ENCODE results near the gene GPBP1L1.

Gene GPBP1L1

DNA sequence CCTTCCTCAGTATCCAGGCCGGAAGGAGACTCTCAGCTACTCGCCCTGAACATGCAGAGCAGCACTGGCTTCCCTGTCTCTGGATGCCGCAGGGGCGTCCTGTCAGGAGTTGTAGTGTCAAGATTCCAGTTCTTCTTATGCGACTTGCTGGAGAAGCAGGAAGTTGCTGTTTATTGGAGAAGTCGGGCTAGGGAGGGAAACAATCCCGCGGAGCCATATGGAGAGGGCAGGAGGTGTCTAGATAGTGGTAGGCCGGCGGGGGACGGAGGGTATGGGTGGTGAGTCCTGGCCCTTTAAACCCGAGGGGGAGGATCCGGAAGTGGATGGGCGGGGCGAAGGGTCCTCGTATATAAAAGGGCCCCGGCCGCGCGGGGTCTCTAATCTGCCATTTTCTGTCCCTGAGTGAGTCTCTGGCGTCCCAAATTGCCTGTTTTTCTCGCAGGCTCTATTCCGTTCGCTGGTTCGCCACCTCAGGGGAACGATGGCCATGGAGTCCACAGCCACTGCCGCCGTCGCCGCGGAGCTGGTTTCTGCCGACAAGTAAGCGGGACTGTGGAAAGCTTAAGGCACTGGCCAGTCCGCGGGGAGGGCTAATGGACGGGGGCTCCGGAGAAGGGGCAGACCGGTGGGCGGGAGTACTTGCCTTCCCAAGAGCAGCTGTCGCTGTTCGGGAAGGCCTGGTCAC, 102.5 kb downstream of the GPBP1L1 start, which contains the start of gene NASP (continued):
- TF ChIP-seq, protein P1, sequence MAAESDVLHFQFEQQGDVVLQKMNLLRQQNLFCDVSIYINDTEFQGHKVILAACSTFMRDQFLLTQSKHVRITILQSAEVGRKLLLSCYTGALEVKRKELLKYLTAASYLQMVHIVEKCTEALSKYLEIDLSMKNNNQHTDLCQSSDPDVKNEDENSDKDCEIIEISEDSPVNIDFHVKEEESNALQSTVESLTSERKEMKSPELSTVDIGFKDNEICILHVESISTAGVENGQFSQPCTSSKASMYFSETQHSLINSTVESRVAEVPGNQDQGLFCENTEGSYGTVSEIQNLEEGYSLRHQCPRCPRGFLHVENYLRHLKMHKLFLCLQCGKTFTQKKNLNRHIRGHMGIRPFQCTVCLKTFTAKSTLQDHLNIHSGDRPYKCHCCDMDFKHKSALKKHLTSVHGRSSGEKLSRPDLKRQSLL (tag by site-specific recombination; IDR thresholded peaks at IDR 0.05): peak; percentile 19; the same call in 1 of the 2 replicates
- TF ChIP-seq, protein P2, sequence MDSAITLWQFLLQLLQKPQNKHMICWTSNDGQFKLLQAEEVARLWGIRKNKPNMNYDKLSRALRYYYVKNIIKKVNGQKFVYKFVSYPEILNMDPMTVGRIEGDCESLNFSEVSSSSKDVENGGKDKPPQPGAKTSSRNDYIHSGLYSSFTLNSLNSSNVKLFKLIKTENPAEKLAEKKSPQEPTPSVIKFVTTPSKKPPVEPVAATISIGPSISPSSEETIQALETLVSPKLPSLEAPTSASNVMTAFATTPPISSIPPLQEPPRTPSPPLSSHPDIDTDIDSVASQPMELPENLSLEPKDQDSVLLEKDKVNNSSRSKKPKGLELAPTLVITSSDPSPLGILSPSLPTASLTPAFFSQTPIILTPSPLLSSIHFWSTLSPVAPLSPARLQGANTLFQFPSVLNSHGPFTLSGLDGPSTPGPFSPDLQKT (IDR thresholded peaks at IDR 0.05; ENCODE audit: borderline replicate concordance, low read depth, low read length): peak; percentile 82
- no peak for TF ChIP-seq ZNF23 (tag by site-specific recombination; IDR thresholded peaks at IDR 0.05; ENCODE audit: borderline replicate concordance)
- TF ChIP-seq ZNF664 (tag by site-specific recombination; IDR thresholded peaks at IDR 0.05): no peak
- peak; percentile 71; the same call in 1 of the 2 replicates for TF ChIP-seq ZFP37 (tag by site-specific recombination; IDR thresholded peaks at IDR 0.05)
- TF ChIP-seq, protein P3, sequence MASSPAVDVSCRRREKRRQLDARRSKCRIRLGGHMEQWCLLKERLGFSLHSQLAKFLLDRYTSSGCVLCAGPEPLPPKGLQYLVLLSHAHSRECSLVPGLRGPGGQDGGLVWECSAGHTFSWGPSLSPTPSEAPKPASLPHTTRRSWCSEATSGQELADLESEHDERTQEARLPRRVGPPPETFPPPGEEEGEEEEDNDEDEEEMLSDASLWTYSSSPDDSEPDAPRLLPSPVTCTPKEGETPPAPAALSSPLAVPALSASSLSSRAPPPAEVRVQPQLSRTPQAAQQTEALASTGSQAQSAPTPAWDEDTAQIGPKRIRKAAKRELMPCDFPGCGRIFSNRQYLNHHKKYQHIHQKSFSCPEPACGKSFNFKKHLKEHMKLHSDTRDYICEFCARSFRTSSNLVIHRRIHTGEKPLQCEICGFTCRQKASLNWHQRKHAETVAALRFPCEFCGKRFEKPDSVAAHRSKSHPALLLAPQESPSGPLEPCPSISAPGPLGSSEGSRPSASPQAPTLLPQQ (tag by site-specific recombination; IDR thresholded peaks at IDR 0.05): peak; percentile 61; the same call in 1 of the 2 replicates
- TF ChIP-seq ZNF274 (IDR thresholded peaks at IDR 0.05; ENCODE audit: low read length): no peak
- no peak for TF ChIP-seq ZNF274 (tag by site-specific recombination; IDR thresholded peaks at IDR 0.05; ENCODE audit: borderline replicate concordance)
- TF ChIP-seq ZBTB7A (tag by site-specific recombination; IDR thresholded peaks at IDR 0.05; ENCODE audit: low read depth): 0 out of 2 replicates have a peak, but pooled peaks have one; percentile 85
- no peak for TF ChIP-seq PRDM1 (tag by site-specific recombination; IDR thresholded peaks at IDR 0.05)
- peak; percentile 72 for TF ChIP-seq GLIS2 (tag by site-specific recombination; IDR thresholded peaks at IDR 0.05)
- TF ChIP-seq, protein P4, sequence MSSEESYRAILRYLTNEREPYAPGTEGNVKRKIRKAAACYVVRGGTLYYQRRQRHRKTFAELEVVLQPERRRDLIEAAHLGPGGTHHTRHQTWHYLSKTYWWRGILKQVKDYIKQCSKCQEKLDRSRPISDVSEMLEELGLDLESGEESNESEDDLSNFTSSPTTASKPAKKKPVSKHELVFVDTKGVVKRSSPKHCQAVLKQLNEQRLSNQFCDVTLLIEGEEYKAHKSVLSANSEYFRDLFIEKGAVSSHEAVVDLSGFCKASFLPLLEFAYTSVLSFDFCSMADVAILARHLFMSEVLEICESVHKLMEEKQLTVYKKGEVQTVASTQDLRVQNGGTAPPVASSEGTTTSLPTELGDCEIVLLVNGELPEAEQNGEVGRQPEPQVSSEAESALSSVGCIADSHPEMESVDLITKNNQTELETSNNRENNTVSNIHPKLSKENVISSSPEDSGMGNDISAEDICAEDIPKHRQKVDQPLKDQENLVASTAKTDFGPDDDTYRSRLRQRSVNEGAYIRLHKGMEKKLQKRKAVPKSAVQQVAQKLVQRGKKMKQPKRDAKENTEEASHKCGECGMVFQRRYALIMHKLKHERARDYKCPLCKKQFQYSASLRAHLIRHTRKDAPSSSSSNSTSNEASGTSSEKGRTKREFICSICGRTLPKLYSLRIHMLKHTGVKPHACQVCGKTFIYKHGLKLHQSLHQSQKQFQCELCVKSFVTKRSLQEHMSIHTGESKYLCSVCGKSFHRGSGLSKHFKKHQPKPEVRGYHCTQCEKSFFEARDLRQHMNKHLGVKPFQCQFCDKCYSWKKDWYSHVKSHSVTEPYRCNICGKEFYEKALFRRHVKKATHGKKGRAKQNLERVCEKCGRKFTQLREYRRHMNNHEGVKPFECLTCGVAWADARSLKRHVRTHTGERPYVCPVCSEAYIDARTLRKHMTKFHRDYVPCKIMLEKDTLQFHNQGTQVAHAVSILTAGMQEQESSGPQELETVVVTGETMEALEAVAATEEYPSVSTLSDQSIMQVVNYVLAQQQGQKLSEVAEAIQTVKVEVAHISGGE (tag by site-specific recombination; conservative IDR thresholded peaks at IDR 0.05; ENCODE audit: low read depth): peak; percentile 92
- TF ChIP-seq, protein P5, sequence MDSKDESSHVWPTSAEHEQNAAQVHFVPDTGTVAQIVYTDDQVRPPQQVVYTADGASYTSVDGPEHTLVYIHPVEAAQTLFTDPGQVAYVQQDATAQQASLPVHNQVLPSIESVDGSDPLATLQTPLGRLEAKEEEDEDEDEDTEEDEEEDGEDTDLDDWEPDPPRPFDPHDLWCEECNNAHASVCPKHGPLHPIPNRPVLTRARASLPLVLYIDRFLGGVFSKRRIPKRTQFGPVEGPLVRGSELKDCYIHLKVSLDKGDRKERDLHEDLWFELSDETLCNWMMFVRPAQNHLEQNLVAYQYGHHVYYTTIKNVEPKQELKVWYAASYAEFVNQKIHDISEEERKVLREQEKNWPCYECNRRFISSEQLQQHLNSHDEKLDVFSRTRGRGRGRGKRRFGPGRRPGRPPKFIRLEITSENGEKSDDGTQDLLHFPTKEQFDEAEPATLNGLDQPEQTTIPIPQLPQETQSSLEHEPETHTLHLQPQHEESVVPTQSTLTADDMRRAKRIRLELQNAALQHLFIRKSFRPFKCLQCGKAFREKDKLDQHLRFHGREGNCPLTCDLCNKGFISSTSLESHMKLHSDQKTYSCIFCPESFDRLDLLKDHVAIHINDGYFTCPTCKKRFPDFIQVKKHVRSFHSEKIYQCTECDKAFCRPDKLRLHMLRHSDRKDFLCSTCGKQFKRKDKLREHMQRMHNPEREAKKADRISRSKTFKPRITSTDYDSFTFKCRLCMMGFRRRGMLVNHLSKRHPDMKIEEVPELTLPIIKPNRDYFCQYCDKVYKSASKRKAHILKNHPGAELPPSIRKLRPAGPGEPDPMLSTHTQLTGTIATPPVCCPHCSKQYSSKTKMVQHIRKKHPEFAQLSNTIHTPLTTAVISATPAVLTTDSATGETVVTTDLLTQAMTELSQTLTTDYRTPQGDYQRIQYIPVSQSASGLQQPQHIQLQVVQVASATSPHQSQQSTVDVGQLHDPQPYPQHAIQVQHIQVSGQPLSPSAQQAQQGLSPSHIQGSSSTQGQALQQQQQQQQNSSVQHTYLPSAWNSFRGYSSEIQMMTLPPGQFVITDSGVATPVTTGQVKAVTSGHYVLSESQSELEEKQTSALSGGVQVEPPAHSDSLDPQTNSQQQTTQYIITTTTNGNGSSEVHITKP (tag by site-specific recombination; IDR thresholded peaks at IDR 0.05): 0 out of 2 replicates have a peak, but pooled peaks have one; percentile 30
- TF ChIP-seq ZNF548 (tag by site-specific recombination; IDR thresholded peaks at IDR 0.05): no peak
- TF ChIP-seq KLF8 (tag by site-specific recombination; IDR thresholded peaks at IDR 0.05): peak; percentile 76
- TF ChIP-seq ZEB2 (tag by site-specific recombination; IDR thresholded peaks at IDR 0.05): no peak; the same call in 1 of the 2 replicates
- peak; percentile 31 for TF ChIP-seq GLIS1 (tag by site-specific recombination; IDR thresholded peaks at IDR 0.05)
- no peak for TF ChIP-seq MEIS1 (CRISPR knock-in tag; IDR thresholded peaks at IDR 0.05; ENCODE audit: borderline replicate concordance)
- peak; percentile 54; the same call in 1 of the 2 replicates for TF ChIP-seq ZNF121 (tag by site-specific recombination; IDR thresholded peaks at IDR 0.05)
- TF ChIP-seq ZBTB17 (tag by site-specific recombination; IDR thresholded peaks at IDR 0.05): peak; percentile 79
- peak; percentile 64; the same call in 1 of the 2 replicates for TF ChIP-seq ZNF391 (tag by site-specific recombination; IDR thresholded peaks at IDR 0.05; ENCODE audit: borderline replicate concordance, low read depth)
- TF ChIP-seq ZBTB48 (tag by site-specific recombination; IDR thresholded peaks at IDR 0.05): peak; percentile 65; the same call in 1 of the 2 replicates
- TF ChIP-seq, protein P6, sequence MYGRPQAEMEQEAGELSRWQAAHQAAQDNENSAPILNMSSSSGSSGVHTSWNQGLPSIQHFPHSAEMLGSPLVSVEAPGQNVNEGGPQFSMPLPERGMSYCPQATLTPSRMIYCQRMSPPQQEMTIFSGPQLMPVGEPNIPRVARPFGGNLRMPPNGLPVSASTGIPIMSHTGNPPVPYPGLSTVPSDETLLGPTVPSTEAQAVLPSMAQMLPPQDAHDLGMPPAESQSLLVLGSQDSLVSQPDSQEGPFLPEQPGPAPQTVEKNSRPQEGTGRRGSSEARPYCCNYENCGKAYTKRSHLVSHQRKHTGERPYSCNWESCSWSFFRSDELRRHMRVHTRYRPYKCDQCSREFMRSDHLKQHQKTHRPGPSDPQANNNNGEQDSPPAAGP (tag by site-specific recombination; IDR thresholded peaks at IDR 0.05): 0 out of 2 replicates have a peak, but pooled peaks have one; percentile 56
- peak; percentile 37; the same call in 1 of the 2 replicates for TF ChIP-seq ZSCAN16 (tag by site-specific recombination; IDR thresholded peaks at IDR 0.05)
- no peak for TF ChIP-seq ZNF146 (tag by site-specific recombination; IDR thresholded peaks at IDR 0.05)
- TF ChIP-seq ZNF311 (tag by site-specific recombination; IDR thresholded peaks at IDR 0.05; ENCODE audit: borderline replicate concordance): no peak
- no peak for TF ChIP-seq IKZF3 (tag by site-specific recombination; IDR thresholded peaks at IDR 0.05)
- peak; percentile 85 for TF ChIP-seq SP7 (tag by site-specific recombination; IDR thresholded peaks at IDR 0.05)

Data from HEK293 (cell line).